Thyroid gland (tissue), 4 donors: ENCODE results near the gene BEST4.

Source experiments
- POLR2A ChIP-seq, 2 donors: fragments of 450-650 bp; IDR thresholded peaks; one replicate each; pipeline ENCODE4 v1.6.1; 2017; ENCODE audit warnings: antibody characterized with exemption in 2 of 2, mild to moderate bottlenecking in 2 of 2, moderate library complexity in 1 of 2
- TF ChIP-seq, protein P1 (sequence below), 6 experiments: fragments of 200-600 bp in 3 of 6; fragments of 450-650 bp in 3 of 6; sonication (generic) in 3 of 6; IDR thresholded peaks; one replicate each; pipeline ENCODE4 v1.5.1; 2016 to 2019; ENCODE audit warnings: antibody characterized with exemption in 6 of 6, mild to moderate bottlenecking in 2 of 6, inconsistent platforms in 1 of 6, moderate library complexity in 1 of 6

GRCh38 chr1:44806704-44807363 lies 18.9 kb upstream of the BEST4 start, which contains the start of gene DYNLT4:
- no peak for TF ChIP-seq POLR2A (IDR thresholded peaks at IDR 0.05)
- TF ChIP-seq, protein P1, sequence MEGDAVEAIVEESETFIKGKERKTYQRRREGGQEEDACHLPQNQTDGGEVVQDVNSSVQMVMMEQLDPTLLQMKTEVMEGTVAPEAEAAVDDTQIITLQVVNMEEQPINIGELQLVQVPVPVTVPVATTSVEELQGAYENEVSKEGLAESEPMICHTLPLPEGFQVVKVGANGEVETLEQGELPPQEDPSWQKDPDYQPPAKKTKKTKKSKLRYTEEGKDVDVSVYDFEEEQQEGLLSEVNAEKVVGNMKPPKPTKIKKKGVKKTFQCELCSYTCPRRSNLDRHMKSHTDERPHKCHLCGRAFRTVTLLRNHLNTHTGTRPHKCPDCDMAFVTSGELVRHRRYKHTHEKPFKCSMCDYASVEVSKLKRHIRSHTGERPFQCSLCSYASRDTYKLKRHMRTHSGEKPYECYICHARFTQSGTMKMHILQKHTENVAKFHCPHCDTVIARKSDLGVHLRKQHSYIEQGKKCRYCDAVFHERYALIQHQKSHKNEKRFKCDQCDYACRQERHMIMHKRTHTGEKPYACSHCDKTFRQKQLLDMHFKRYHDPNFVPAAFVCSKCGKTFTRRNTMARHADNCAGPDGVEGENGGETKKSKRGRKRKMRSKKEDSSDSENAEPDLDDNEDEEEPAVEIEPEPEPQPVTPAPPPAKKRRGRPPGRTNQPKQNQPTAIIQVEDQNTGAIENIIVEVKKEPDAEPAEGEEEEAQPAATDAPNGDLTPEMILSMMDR (IDR thresholded peaks at IDR 0.05), result no peak
